Fibroblast of skin of scalp (primary cell): ENCODE data around the gene ADAM22.

Experiments used
- DNase-seq: peaks from one replicate; pipeline ENCODE4 v3.0.0-alpha.2; 2013

The ADAM22 gene

DNA sequence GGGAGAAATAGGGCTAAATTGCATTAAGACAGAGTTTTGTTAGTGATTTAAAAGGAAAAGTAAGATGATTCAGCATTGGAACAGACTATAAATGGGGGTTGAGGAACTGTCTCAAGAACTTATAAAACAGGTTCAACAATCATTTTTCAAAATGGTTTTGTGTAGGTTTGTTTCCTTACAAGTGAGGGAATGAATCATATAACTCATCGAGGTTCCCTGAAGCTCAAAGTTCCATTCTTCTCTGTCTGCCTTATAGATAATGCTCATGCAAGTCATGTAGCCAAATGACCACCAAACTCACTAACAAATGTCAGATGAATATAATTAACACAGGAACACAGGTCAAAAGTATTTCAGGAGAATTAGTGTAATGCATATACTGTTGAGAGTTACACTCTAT is 27.7 kb downstream of the ADAM22 start:
- DNase-seq: no peak

DNA sequence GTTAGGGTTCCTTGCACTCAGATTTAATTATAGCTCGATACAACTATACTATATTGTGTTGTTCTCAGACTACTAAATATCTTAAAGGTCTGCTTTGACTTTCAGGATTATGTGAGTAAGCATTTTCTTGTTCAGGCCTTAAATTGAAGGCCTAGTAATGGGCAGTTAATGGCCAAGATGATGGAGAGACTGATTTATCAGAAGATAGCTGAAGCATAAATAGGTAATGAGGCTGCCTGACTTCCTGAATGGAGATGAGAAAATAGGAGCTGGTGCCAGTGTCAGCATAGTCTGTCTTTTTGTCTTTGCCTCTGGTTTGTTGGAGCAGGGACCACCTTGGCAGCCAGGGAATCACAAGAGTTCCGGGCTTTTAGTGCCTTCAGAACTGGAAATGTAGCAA is 32.2 kb downstream of the ADAM22 start:
- no peak for DNase-seq

DNA sequence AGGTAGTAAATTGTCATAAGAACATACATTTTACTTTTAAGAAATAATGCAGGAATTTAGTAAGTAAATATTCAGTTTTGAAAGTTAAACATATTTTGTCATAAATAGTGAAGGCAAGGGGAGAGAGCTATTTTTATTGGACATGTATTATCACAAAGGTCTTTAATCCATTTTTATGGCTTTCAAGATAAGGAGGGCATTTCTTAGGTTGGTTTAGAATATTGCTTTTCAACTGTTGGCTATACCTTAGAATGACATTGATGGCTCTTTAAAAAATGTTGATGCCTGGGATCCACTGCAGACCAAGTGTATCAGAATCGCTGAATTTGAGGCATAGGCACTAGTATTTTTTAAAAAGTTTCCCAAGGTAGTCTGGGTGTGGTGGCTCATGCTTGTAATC is 34.0 kb downstream of the ADAM22 start:
- DNase-seq: no peak

DNA sequence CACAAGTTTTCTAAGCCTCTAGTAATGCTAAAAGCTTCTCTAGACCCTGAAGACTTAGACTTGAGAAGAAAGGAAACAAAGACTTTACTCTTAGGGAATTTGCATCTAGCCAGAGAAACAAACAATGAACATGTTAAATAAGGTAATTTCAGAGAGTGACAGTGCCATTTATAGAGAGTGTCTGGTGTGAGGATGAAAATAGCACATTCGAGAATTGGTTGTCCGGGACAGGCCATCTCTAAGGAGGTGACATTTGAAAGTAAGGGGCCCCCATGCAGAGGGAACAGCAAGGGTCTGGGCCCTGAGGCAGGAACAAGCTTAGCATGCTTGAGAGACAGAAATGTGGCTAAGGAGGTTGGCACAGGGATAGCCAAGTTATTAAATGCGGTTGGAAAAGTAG is 48.1 kb downstream of the ADAM22 start:
- DNase-seq: no peak

DNA sequence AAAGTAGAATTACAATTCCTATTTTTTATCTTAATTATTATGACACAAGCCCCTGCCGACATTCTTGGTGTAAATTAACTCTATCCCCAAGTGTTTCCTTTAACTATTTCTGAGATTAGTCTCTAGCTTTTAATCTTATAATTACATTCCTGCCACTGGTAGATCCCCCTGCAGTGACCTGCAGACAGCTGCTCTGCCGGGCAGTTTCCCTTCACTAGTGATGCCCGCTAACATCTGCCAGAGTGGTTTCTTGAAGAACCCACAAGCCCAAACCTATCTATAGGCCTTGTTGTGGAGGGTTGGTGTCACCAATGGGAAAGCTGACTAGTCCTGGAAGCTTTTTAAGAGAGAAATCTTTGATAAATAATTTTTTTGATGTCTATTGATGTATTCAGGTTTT is 50.0 kb downstream of the ADAM22 start:
- no peak for DNase-seq

DNA sequence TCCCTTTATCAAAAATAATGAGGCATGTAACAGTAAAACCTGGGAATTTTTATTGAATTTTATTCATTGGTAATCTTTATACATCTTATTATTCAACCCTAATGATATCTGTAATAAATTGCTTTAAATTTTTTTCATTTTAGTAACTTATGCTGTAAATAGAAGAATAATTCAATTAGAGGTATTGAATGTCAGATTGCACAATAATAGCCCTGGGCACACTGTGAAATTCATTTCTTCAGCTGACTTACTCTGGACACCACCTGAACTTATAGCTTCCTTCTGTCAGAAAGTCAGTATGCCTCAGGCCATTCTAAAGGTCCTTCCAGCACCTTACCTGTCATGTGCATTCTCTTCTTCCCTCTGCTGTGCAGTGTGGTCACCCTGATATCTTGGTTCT is 59.2 kb downstream of the ADAM22 start:
- DNase-seq: no peak

DNA sequence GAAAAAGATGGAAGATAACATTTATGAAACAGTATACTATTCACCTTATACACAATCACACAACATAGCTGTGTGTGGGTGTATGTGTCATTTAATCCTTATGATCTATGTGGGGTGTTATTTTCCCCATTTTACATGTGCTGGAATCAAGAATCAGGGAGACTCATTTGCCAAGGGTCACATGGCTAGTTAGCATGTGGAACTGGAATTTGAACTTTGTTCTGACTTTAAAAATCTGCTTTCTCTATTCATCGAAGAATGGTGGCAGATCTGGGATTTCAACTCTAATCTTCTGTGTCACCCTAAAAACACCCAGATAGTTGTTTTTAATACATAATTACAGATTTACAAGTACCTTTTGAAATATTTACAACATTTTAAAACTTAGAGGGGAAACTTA is 65.2 kb downstream of the ADAM22 start:
- DNase-seq: no peak

DNA sequence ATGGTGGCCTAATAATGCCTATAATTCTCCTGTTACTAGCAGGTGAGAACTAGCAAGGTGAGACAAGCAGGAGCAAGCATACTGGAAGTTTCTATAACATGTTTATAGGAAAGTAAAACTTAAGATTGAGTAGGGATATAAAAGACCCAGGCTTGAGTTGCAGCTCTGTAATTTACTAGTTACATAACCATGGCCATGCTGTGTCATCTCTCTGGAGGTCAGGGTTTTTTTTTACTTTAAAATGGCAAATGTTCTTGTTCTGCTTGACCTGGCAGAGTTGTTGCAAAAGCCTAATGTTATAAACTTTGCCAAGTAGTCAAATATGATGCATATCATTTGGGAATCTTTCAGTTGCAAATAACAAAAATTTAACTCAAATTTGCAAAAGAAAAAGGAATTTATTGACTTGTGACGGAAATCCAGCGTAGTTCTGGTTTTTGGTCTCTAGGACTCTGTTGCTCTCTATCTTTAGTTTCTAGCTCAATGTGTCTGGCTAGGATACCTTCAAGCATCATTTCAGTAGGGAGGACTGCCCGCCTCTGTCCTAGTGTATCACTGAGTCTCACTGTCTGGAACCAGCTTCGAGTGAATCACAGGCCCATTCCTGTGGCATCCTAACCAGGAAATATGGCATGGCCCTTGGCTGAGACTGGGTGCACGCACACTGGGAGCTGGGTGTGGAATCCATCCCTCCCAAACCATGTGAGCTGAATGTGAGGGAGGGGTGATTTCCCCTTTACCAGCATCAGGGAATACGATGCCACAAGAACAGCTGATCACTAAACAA is 67.9 kb downstream of the ADAM22 start:
- peak; percentile 14 for DNase-seq

DNA sequence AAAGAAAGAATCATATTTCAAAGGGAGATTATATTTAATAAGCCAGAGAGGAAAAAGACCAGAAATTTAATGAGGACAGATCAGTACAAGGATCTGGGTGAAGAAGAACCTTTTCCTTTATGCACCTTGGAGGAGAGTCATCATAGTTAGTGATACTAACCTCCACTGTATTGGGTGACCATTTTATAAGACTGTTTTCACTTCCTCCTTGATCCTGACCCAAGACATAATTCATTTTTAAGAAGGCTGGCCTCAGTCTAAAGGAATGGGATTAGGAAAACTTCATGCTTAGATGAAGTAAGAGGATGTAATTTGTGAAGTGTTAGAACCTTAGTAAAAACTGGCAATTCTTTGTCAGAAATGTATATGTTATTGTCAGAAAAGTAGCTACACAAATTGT is 68.6 kb downstream of the ADAM22 start:
- DNase-seq: no peak

DNA sequence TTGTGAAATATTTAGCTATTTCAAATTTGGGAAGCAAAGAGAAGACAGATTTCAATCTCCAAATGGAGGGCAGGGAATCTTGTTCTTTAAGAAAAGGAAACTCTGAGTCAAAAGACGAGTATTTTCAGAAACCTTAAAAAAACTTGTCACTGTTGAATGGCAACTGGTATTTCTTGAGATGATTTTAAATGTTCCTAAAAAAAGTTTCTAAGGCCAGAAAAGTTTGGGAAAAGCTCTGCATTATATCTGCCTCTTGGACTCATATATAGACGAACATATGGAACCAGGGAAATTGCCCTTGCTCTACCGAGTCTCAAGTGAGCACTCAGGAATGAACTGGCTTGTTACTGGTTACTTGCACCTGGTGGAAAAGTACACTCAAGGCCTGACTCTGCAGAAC is 69.5 kb downstream of the ADAM22 start:
- no peak for DNase-seq

DNA sequence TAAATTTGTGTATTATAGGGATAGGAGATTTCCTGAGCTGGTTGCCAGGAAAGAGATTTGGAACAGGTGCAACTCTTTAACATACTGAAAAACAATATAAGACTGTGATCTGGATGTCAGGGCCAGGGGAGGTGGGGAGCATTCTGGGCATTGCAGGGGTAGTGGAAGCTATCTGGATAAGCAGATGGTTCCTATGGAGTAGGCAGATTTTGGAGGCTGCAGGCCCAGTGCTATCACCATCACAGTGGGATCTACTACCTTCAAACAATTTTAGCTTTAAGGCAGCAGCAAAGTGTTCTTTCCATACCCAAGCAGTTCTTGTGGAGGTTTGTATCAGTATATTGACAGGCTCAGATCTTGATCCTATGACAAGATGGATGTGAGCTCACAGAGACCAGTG is 71.1 kb downstream of the ADAM22 start:
- DNase-seq: no peak

DNA sequence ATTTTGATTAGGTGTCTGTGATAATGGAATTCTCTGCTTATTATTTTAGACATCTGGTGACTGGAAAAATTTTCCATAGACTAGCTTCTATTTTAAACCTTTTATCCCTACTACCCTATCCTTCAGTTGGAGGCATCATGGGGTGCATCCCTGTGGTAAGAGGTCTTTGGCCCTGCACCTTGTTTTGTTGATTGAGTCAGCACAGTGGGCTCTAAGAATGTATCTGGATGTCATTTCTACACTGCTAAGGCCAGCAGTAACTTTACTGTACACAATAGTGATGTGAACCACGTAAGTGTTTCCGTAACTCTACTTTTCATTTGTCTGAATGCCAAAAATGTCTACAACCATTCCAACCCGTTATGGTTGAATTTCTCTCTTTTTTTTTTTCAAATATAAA is 75.6 kb downstream of the ADAM22 start:
- DNase-seq: no peak

DNA sequence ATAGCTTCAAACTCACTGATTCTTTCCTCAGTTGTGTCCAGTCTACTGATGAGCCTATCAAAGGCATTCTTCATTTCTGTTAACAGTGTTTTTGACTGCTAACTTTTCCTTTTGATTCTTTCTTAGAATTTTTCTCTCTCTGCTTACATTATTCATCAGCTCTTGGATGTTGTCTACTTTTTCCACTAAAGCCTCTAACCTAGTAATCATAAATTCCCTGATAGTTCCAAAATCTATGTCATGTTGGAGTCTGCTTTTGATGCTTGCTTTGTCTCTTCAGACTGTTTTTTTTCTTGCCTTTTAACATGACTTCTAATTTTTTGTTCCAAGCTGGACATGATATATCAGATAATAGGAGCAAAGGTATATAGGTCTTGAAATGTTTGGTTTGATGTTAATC is 78.0 kb downstream of the ADAM22 start:
- DNase-seq: no peak

DNA sequence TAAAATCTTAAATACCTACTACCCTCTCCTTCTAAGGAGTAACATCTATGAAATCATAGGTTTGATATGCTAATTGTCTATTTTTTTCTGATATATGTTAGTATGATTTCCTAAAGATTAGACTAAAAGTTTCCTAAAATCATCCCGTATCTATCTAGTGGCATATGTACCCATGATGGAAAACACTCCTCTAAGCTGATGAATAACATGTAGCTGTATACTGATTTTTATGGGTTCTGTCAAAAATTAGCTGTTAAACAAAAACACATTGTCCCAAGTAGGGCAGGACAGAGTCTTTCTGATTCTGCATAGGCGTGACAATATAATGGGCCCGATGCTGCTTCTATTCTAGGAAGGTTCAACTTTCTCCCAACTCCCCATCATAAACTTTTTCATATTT is 79.9 kb downstream of the ADAM22 start:
- DNase-seq: no peak

DNA sequence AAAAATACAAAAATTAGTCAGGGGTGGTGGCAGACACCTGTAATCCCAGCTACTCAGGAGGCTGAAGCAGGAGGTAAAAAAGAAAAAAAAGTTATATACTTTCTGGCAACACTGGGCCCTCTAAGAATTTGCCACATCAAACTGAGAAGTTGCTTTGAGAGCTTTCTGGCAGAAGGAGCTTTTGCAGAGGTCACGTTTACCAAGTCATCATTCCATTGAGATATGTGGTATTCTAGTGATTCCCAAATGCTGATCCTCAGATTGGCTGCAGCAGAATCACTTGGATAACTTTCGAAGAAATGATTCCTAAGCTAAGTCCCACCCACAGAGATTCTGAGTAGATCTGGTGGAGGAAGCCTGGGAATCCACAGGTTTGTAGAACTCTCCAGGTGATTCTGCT is 80.5 kb downstream of the ADAM22 start:
- no peak for DNase-seq

DNA sequence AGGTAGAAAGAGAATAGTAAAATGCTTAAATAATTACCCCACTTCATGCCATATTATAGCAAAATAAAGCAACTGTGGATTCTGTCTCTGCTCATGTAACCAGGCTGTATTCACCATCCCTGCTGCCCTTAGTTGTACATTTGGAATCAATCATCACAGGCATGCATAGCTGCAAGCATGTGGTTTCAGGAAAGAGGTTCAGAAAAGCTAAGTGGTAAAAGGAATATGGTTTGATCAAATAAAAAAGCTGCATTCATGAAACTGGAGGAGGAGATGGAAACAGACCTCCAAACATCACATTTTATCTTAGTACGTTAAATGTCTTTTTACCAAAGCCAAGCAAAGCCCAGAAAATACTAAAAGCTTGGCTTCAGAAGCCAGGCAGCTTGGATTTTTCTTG is 81.3 kb downstream of the ADAM22 start:
- DNase-seq: peak; percentile 53

DNA sequence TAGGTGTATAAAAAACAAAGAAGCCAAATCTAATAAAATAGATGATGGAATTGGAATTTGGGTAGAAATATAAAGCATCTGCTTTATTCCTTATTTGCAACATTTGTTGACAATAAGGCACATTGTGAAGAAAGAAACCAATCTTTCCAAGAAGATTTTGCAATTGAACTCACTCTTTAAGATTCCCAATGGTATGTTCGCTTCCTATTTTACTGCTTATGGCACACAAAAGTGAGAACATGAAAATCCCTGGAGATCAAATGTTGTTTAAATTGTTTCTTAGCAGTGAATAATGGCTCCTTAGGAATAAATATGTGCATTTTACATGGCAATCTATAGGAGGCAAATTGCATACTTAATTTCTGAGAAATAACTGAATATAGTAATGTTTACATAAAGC is 84.5 kb downstream of the ADAM22 start:
- DNase-seq: no peak

DNA sequence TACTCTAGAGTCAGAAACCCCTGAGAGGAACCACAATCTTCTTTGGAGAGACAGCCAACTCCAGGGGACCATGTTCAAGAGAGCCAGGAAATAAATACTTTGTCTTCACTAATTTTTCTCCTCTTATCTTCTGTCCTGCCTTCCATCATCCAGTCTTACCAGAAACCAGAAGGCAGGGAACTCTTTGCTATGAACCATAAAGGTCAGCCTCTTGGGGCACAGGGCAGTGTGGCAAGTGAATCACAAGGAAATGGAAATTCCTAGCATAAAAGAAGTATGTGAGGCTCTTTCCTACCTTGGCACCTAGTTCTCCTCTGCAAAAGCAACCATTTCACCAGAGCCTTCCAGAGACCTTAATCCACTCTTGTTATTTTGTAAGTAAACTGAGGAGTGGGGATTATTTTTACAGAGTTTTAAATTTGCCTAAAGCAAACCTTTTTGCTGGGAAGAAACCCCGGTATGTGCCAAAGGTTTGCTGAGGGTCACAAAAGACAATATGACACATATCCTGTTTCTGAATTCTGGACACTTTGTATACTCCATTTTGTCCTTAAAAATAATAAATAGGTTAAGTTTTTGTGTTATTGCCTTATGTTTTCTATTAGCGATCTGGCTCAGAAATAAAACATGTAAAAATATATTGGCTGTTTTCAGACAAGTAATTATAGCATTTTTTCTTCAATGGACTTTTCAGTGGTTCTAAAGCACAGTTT is 87.1 kb downstream of the ADAM22 start:
- no peak for DNase-seq

DNA sequence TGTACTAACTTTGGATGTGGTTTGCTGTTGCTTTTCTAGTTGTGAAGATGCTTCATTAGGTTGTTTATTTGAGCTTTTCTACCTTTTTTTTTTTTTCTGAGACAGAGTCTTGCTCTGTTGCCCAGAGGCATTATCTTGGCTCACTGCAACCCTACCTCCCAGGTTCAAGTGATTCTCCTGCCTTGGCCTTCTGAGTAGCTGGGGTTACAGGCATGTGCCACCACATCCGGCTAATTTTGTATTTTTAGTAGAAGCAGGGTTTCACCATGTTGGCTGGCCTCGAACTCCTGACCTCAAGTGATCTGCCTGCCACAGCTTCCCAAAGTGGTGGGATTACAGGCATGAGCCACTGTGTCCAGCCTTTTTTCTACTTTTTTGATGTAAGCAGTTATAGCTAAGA is 93.7 kb downstream of the ADAM22 start:
- DNase-seq: no peak

DNA sequence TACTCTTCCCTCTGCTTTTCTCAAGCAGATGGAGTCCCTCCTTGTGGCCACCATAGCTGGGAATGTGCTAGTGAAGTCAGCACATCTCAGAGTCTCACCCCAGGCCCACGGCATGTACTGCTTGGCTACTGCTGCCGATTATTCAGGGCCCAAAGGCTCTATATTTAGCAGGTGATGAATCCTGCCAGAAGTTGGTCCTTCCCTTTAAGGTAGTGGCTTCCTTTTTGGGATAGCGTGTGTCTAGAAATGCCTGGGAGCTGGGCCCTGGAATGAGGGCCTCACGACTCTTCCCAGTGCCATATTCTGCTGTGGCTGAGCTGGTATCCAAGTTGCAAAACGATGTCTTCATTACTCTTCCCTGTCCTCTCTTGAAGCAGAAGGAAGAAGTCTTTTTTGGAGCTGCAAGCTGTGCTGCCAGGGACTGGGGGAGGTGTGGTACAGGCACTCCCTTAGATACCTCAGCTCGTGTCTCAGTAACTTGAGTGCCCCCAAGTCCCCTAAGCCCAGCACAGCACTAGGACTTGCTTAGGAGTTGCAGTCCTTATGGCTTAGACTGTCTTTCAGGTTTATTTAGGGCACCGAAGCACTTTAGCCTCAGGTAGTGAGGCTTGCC is 100.1 kb downstream of the ADAM22 start:
- no peak for DNase-seq

DNA sequence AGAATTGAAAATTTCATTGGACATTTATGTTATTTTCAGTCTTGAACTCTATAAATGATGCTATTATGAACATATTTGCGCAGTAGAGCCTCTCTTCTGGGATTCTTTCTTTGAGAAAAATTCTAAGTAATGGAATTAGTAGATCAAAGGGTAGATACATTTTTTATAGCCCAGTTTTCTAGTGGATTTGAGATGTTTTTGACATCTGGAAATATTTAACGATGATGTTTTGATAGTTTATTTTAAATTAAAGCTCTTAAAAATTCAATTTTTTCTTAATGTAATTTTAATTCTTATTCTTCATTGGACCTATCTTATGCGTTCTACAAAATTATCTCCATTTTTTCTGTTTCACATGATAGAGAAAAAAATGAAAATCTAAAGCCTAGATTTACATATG is 103.0 kb downstream of the ADAM22 start:
- DNase-seq: no peak

DNA sequence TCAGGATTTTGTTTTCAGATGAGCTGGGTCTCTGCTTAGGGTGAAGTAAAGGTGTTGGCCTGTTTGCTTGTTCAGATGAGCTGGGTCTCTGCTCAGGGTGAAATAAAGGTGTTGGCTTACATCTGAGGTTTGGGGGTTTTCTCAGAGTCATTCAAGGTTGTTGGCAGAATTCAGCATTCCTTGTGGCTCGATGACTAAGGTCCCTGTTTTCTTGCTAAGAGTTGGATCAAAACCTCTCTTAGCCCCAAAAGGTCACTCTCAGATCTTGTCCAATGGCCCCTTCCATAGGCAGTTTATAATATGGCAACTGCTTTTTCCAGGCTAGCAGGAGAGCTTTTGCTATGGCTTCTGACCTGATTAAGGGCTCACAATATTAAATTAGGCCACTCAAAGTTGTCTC is 106.6 kb downstream of the ADAM22 start:
- peak; percentile 14 for DNase-seq

DNA sequence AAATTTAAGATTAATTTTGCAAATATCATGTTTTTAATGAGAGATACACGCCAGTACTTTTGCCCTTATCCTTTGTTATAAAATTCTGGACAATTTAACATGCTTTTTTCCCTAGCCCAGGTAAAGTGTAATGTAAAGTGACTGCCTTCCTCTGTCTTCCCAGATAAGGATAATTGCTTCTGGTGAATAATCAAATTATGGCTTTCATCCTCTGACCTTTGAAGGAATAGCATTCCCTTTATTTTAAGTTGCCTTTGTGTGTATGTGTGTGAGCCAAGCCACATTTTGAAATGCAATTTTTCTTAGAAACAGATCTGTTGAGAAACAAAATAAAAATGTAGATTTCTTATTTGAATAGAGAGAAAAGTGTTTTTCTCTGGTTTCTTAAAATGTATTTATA is 107.5 kb downstream of the ADAM22 start:
- DNase-seq: no peak

DNA sequence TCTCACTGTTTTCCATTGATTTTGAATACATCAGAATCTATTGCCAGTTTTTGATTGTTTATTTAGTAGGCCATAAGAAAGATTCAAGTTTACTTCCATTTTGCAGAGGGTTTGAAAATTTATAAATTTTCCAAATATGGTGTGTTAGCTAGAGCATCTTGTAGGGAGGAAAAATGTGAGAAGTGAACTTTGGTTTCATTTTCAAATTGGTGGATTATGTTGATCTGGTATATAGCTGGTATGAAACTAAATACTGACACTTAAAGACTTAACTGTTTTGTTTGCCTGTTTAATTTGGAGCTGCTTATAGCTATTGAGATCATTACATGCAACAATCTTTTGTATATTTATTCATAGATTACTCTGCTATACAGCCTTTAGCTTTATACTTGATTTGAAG is 108.1 kb downstream of the ADAM22 start:
- no peak for DNase-seq
